ENCODE data around the gene PYCARD. TPM values are rescaled to one million over a fixed set of nuclear protein-coding genes. Genes with fewer than 3 reads are reported as not detected.

The PYCARD gene
- total and polyA plus RNA-seq, 9 of the 15 experiments (the other 6 are each of a cell fraction or from before 2014, with no cell fraction given), result 1.3 to 28.4 (median 6.0) TPM

GRCh38 chr16:31202414-31203375 is at the start of gene PYCARD (continued):
- TF ChIP-seq TEAD4 (IDR thresholded peaks at IDR 0.05; ENCODE audit: low read length) (peak; percentile 18; the same call in 1 of the 2 replicates), TEAD4 (CRISPR knock-in tag; IDR thresholded peaks at IDR 0.05; ENCODE audit: borderline replicate concordance) (no peak), CEBPB (tag; IDR thresholded peaks at IDR 0.05) (no peak), FOXK2 (conservative IDR thresholded peaks at IDR 0.05 in 1 of 2, IDR thresholded peaks at IDR 0.05 in 1 of 2; ENCODE audit: low read depth in 2 of 2) (no peak), MCM2 (IDR thresholded peaks at IDR 0.05; ENCODE audit: low read depth) (no peak), ZNF408 (CRISPR knock-in tag; IDR thresholded peaks at IDR 0.05; ENCODE audit: low read depth) (no peak), RUNX1 (IDR thresholded peaks at IDR 0.05; ENCODE audit: low read depth) (no peak), IRF1 (CRISPR knock-in tag; IDR thresholded peaks at IDR 0.05; ENCODE audit: borderline replicate concordance) (no peak), STAT6 (CRISPR knock-in tag; IDR thresholded peaks at IDR 0.05) (no peak), ZNF518B (CRISPR knock-in tag; IDR thresholded peaks at IDR 0.05) (no peak), DEAF1 (CRISPR knock-in tag; IDR thresholded peaks at IDR 0.05) (no peak), NR3C1 (CRISPR knock-in tag; IDR thresholded peaks at IDR 0.05) (no peak), MITF (IDR thresholded peaks at IDR 0.05) (no peak), DACH1 (IDR thresholded peaks at IDR 0.05; ENCODE audit: partially characterized antibody) (no peak)

Data from K562 (cell line).